IPS-18c (cell line): ENCODE data around the gene TMEM163.
"Not testable (repeated sequence)": the region's sequence is repeated elsewhere in the genome, so short reads cannot be mapped to it uniquely, and the experiment has no call there.

Experiments
- H3K4me3 ChIP-seq: 2 replicates; pipeline ENCODE4 v1.7.0; 2013; ENCODE audit warnings: low read depth, mild to moderate bottlenecking, low read length, moderate library complexity; ENCODE audit not compliant: insufficient read depth
- H3K9me3 ChIP-seq: one replicate; pipeline ENCODE4 v1.6.1; 2013; ENCODE audit warnings: mild to moderate bottlenecking, low read length, moderate library complexity; ENCODE audit not compliant: control insufficient read depth, insufficient read depth

Gene TMEM163

DNA sequence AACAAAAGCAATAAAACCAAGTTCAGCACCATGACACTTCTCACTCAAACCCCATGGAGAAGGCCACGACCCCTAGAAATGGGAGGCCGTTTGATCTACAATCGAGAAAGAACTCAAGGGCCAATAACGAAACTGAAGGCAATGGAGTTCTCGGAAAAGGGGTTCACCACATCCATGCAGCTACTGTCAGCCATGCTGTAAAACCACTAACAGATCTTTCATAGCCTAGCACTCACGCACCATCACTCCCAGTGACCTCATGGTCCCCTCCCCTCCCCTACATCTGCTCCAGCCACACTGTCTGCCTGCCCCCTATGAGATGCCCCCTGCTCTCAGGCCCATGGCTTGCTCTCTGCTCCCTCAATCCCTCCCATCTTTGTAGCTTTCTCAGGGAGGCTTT lies 135.3 kb downstream of the TMEM163 start:
- H3K4me3 ChIP-seq: no peak overlapping the region
- no peaks in the 10 kb centered on the region for H3K9me3 ChIP-seq

DNA sequence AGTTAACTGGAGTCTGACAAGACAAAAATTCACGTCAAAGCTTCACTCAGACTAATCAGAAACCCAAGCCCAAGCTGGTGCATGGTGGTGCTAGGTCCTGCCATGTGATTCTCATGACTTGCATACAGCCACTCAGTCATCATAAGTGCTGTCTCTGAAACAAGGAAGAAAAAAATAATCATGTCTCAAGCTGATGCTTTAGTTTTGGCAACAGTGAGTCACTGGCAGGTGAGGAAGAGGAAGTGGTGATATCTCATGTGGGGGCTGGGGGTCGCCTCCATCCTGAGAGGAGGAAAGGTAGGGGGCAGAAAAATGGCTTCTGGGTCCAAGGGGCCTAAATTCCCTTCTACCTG lies 136.3 kb downstream of the TMEM163 start:
- Histone ChIP-seq H3K9me3 (no peaks in the 10 kb centered on the region), H3K4me3 (no peak overlapping the region)

DNA sequence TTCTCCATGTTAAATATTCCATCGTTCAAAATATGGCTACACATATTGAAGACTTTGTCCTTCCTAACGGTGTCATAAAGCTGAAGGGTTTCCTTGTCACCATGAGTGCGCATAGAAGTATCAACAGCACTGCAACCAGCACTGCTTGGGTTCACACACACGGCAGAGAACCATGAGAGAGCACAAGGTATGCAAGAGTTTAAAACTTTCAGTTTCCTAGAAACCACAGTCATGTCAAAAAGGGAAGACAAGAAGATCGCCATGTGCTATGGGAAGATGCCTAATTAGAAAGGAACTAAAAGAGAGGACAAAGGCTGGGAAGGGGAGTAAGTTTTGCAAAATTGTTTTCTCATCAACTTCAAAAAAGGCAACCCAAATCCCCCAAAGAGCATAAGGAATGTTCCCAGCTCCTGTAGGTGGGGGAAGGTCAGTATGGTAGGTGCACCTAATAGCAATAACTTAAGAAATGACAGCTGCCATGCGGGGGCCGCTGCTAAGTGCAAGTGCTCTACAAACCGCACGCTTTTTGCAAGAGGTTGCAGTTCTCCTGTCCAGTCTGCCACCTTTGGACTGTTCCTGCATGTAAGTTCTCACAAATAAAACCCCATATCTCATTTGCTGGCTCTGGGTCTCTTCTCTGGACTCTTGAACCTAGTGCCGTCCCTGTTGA lies 136.8 kb downstream of the TMEM163 start:
- Histone ChIP-seq H3K9me3 (no peaks in the 10 kb centered on the region), H3K4me3 (no peak overlapping the region)

DNA sequence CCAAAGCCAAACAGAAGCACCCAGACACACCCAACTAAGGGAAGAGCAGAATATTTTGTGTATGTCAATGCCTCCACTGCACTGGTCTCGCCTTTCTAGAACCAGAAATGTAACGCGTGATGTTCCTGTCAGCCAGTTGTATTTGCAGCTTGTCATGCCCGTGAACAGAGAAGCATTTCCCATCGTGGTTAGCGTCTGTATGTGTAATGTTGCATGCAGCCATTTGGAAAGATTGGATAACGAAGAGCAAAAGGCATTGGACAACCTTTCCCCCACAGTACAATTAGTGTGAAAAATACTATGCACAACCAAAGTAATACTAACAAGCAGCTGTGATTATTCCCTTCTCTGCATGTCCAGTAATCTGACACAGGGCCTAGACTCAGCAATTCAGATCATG lies 140.5 kb downstream of the TMEM163 start:
- no peak overlapping the region for H3K4me3 ChIP-seq
- H3K9me3 ChIP-seq: no peaks in the 10 kb centered on the region

DNA sequence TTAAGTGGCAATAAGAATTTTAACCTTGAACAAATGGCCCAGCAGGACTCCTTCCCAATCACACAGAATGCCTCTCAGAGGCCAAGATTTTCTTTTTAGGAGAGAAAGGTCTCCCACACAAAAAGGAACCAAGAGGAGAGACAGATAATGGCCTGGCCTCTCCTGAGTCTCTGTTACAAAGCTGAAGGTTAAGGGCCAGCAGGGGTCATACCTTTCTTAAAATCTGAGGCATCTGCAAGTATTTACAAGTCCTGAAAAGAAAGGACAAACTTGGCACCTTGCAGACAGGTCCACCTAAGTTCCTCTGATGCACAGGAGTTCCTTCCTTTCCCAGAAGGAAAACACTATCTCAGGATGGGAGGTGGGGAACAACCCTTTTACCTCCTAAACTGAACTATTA lies 142.3 kb downstream of the TMEM163 start:
- H3K4me3 ChIP-seq: no peak overlapping the region
- no peaks in the 10 kb centered on the region for H3K9me3 ChIP-seq

DNA sequence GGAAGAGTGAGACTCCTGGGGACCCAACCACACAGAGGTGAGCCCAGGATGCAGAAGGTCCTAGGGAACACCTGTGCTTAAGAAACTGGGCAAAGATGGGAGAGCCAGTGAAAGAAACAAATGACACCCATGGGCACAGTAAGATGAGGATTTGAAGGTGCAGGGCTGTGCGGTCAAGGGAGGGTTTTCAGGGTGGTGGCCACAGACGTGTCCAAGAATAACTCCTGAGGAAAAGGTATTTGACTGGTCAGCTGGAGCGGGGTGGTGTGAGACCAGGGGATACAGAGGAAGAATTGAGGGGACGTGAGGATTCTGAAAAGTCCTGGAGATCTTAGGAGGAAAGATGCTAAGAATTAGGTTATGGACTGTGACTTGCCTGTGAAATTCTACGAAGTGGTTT lies 142.9 kb downstream of the TMEM163 start:
- H3K4me3 ChIP-seq: no peak overlapping the region
- H3K9me3 ChIP-seq: no peaks in the 10 kb centered on the region

DNA sequence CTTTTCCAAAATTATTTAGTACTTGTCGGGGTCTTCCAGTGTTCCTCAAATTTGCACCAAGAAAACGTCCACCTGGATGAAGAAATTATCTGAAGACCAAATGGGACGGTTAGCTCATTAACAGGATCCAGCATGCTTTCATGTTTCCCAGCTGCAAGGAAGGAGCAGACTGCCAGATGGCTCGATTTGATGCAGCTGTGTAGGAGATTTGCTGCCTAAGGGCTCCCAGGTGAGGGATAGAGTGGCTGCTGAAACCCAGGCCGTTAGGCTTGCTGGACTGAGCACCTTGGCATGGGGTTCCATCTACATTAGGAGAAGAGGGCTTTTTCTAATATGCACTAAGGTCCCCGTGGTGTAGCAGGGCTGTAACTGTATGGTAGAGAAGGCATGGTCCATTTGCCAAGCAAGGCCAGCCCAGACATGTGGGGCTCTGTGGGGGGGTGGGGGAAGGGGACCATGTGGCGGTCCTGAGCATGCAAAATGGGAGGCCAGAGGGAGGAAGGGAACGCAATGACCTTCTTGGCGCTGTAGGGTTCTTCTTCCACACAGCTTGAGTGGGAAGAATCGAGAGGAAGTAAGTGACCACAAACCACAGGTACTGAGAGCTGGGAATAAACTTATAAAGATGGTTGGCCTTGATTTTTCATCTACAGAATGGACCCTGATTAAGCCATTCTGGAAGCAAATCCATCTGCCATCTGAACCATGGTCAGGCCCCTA lies 144.0 kb downstream of the TMEM163 start:
- no peak overlapping the region for H3K4me3 ChIP-seq

DNA sequence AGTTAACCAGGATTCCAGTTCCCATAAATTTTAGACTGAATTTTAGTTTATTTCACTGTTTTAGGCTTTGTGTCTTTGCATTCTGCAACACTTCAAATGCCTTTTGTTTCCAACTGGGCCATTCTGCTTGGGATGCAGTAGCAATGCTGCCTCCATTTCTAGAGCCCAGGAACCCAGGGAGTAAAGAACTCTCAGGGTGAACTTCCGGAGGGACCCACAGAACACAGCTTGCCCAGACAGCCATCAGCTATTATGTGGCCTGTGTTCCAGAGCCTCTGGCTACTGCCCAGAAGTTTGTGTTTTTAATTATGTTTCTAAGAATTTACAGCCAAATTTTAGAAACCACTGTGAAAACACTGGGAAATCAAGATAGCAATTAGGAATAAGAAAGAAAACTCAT lies 145.1 kb downstream of the TMEM163 start:
- Histone ChIP-seq H3K9me3 (no peaks in the 10 kb centered on the region), H3K4me3 (no peak overlapping the region)

More for the DNA sequence above, 144.0 kb downstream of the TMEM163 start:
- H3K9me3 ChIP-seq: no peaks in the 10 kb centered on the region

DNA sequence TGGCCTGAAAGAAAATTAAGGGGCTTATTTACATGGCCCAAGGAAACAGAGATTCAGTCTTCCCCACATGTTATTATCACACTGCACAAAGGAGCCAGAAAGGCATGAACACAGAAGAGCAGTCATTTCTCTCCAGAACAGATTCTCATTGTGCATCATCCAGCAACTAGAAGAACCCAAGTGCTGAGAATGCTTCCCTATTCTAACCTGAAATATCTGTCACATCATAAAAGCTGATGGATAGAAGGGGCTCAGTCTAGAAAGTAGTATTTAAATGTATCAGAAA lies 145.8 kb downstream of the TMEM163 start:
- H3K4me3 ChIP-seq: no peak overlapping the region
- H3K9me3 ChIP-seq: no peaks in the 10 kb centered on the region

DNA sequence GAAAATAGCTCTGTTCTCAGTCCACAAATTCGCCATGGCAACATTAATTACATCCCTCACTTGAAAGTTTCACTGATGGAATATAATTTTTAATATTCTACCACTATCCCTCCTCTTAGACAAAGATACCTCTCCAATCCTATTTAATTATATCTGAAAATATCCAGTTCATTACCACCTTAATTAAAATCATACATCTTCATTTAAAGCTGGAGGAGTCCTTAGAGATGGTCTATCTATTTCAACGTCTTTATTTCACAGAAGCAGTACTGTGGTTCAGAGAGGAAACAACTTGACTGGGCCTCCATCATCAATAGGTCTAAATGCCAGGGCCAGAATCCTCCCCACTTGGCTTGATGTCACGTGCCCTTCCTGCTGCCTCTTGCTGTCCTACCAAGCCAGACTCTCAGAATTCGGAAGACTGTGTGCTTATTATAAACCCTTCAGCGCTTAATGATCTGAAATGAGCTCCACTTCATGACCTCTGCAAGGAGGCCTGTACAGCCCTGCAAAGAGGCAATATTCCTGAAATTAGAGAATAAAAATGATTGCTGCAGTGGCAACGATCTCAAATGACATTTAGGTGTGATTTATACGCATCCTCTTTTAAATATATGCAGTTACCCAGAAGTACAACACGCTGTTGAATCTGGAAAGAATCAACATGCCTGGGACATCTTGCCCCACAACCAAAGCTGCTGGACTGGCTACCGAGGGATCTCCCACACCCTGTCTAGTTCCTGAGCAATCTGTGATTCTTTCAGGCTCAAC lies 146.3 kb downstream of the TMEM163 start:
- no peaks in the 10 kb centered on the region for H3K9me3 ChIP-seq
- no peak overlapping the region for H3K4me3 ChIP-seq

DNA sequence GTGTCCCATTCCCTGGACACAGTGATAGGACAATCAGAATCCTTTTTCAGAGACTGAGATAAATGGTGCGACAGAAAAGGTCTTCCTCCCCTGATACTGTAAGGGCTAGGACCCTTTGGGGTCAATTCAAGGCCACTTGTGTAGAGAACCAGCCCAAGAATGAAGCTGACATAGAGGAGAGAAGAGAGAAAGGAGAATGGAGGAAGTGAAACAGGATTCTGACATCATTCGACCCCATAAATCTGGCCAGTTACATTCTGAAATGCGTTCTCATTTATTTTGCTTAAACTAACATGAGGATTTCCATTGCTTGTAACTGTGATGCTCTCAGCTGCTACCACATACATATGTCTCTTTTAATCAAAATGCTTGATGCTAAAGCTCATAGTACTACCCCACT lies 148.1 kb downstream of the TMEM163 start:
- H3K9me3 ChIP-seq: no peaks in the 10 kb centered on the region

DNA sequence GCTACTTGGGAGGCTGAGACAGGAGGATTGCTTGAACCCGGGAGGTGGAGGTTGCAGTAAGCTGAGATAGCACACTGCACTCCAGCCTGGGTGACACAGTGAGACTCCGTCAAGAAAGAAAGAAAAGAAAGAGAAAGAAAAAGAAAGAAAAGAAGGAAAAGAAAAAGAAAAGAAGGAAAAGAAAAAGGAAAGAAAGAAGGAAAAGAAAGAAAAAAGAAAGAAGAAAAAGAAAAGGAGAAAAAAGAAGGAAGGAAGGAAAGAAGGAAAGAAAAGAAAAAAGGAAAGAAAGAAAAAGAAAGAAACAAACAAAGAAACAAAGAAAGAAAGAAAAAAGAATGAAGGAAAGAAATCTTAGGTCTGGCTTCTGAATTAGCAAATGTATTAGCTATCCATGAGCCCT lies 150.4 kb downstream of the TMEM163 start:
- no peaks in the 10 kb centered on the region for H3K9me3 ChIP-seq
- H3K4me3 ChIP-seq: no peak overlapping the region

More for the DNA sequence above, 148.1 kb downstream of the TMEM163 start:
- no peak overlapping the region for H3K4me3 ChIP-seq

DNA sequence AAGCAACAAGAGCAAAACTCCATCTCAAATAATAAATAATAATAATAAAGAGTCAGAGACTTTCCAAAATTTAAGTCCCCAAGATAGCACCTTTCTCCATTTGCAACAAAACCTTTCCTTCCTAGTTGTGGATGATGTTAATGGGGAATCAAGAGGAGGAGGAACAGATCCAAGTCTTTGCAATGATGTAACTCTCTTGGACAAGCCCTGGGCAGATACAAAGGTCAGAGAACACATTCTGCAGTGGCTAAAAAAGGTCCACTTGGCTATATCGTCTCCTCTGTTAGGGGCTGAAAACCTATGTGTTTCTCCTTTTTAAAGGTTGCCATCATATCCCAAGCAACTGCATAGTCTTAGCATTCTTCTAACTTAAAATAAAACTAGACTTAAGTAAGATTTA lies 151.1 kb downstream of the TMEM163 start:
- no peaks in the 10 kb centered on the region for H3K9me3 ChIP-seq
- H3K4me3 ChIP-seq: no peak overlapping the region

DNA sequence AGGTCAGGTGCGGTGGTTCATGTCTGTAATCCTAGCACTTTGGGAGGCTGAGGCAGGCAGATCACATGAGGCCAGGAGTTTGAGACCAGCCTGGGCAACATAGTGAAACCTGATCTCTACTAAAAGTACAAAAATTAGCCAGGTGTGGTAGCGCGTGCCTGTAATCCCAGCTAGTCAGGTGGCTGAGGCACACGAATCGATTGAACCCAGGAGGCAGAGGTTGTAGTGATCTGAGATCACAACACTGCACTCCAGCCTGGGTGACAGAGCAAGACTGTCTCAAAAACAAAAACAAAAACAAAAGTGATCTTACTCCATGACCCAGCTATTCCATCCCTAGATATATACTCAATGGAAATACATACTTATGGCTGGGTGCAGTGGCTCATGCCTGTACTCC lies 153.8 kb downstream of the TMEM163 start:
- not testable (repeated sequence) for H3K9me3 ChIP-seq, H3K4me3 ChIP-seq

DNA sequence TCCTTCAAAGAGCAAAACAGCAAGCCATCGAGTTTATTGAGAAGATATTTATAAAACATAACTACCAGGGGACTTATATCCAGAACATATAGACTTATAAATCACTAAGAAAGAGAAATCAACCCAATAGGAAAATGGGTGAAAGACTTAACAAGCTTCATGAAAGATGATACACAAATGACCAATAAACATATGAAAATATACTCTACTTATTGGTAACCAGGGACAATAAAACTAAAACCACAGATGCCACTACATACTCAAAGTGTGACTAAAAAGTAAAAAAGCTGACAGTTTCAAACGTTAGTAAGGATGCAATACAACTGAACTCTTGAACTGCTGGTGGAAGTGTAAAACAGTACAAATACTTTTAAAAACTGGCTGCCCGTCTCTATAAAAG lies 154.3 kb downstream of the TMEM163 start:
- Histone ChIP-seq H3K9me3 (no peaks in the 10 kb centered on the region), H3K4me3 (no peak overlapping the region)

DNA sequence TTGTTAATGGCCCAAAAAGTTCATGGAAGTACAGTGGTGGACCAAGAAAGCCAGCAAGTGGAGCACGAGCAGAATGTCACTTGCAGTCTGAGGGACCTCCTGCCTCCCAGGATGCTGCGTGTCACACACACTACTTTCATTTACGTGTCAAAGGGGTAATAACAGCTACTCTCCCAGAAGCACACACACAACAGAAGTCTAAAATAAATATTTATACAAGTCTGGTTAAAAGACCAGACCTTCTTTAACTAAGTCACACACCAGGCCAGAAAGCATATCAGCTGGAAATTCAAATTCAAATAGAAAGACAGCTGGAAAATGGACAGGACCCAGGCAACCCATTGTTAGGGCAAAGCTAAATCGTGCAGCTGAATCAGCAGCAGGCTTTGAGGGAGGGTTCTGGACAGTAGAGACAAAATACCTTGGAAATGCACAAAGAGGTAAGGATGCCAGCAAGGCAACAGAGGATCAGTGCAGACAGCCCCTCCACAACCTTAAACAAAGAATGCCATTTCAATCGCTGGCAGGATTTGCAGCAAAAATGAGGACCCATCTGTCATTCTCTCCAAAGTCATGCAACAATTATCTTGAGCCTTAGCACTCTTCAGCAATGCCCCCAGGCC lies 160.5 kb downstream of the TMEM163 start:
- no peak overlapping the region for H3K4me3 ChIP-seq
- H3K9me3 ChIP-seq: no peaks in the 10 kb centered on the region

DNA sequence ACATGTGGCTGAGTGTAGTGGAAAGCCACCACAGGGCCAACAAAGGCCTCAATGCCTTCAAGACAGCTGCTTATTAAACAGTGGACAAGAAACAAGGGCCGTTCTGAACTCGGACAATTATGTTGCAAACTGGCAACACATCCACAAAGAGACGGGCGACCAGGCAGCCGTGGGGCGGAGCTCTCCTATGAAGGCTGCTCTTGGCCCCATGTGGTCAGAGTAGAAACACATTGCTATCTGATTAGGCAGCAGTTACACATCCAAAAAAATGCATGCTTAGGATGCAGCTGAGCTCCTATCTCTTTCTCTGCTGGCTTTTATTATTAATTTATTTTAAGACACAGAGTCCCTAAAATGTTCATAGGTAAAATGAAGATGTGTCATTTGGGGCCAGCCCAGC lies 163.4 kb downstream of the TMEM163 start:
- no peaks in the 10 kb centered on the region for H3K9me3 ChIP-seq
- H3K4me3 ChIP-seq: no peak overlapping the region

DNA sequence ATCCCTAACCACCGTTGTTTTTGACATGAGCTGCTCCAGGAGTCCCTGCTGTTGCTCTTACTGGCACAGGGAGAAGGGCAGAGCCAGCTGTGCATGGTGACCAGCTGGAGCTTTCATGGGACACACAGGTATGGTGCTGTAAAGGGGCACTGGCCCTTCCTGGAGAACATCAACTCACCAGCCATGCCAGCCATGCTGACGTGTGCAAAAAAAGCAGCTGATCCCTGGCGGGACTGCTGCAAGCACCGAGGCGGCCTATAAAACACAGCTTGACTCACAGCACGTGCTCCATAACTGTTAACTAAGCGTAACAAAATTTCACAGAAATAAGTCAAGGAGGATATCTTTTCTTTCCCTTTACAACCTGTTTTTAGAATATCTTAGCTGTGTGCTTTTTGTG lies 165.1 kb downstream of the TMEM163 start:
- Histone ChIP-seq H3K9me3 (no peaks in the 10 kb centered on the region), H3K4me3 (no peak overlapping the region)
